IMR-90 (cell line): Measurements from ENCODE around the gene MMP20. TPM values are rescaled to one million over a fixed set of nuclear protein-coding genes. Genes with fewer than 3 reads are reported as not detected.

Source experiments
- ATAC-seq: fragments of 200-7000 bp; cut with Tn5 transposase; 2 replicates; pipeline ENCODE4 v1.9.1; 2020; ENCODE audit warnings: low read depth, mild to moderate bottlenecking, moderate library complexity
- BruUV-seq: library from RNA; stranded (reverse); fragments of 400-500 nt; replicated peaks from 2 replicates; lab custom pipeline; 2021; lab: Mats Ljungman, UMichigan
- CTCF ChIA-PET: fragments of 300-600 bp; formaldehyde crosslinking; extraction: SDS; loops from one replicate; lab custom pipeline; 2021; ENCODE audit warnings: antibody characterized with exemption; lab: Yijun Ruan, JAX
- POLR2A ChIA-PET: fragments of 300-600 bp; sonication (Branson Sonifier 250); formaldehyde crosslinking; loops from one replicate; lab custom pipeline; 2022; ENCODE audit warnings: antibody characterized with exemption; ENCODE audit not compliant: unreplicated experiment; lab: Charles Lee
- DNase-seq: peaks from one replicate; pipeline ENCODE4 v3.0.0; 2013
- H2AFZ ChIP-seq: replicated peaks from 2 replicates; pipeline ENCODE3; 2013; ENCODE audit warnings: low read length, mild to moderate bottlenecking; ENCODE audit not compliant: poor library complexity
- H2AK5ac ChIP-seq: 2 replicates; pipeline ENCODE4 v1.6.1; 2013; ENCODE audit warnings: low read depth, low read length, inconsistent platforms
- H2AK9ac ChIP-seq: replicated peaks from 2 replicates; pipeline ENCODE3; 2013; ENCODE audit warnings: mild to moderate bottlenecking, low read depth, low read length, moderate library complexity; ENCODE audit not compliant: poor library complexity
- H2BK120ac ChIP-seq: 2 replicates; pipeline ENCODE4 v1.6.1; 2013; ENCODE audit warnings: low read depth, low read length, inconsistent platforms
- H2BK15ac ChIP-seq: 3 replicates; pipeline ENCODE4 v1.6.1; 2013; ENCODE audit warnings: low read depth, low read length, inconsistent platforms
- H2BK20ac ChIP-seq: 2 replicates; pipeline ENCODE4 v1.6.1; 2013; ENCODE audit warnings: low read depth, mild to moderate bottlenecking, inconsistent platforms, low read length, moderate library complexity
- H2BK5ac ChIP-seq: 2 replicates; pipeline ENCODE4 v1.6.1; 2013; ENCODE audit warnings: mild to moderate bottlenecking, low read depth, low read length, inconsistent platforms; ENCODE audit not compliant: poor library complexity, severe bottlenecking
- H3K14ac ChIP-seq: replicated peaks from 2 replicates; pipeline ENCODE4 v1.6.1; 2013; ENCODE audit warnings: low read depth, low read length, inconsistent platforms
- H3K18ac ChIP-seq: 2 replicates; pipeline ENCODE4 v1.6.1; 2013; ENCODE audit warnings: low read depth, low read length, control low read depth
- H3K23ac ChIP-seq: 2 replicates; pipeline ENCODE4 v1.6.1; 2013; ENCODE audit warnings: low read depth, low read length, inconsistent platforms
- H3K27ac ChIP-seq: 2 replicates; pipeline ENCODE4 v1.5.1; 2013; ENCODE audit warnings: mild to moderate bottlenecking, control low read depth, low read length; ENCODE audit not compliant: insufficient read depth
- H3K27me3 ChIP-seq: 2 replicates; pipeline ENCODE4 v1.6.1; 2013; ENCODE audit warnings: low read length; ENCODE audit not compliant: control insufficient read depth, insufficient read depth
- H3K36me3 ChIP-seq: 2 replicates; pipeline ENCODE4 v1.6.1; 2013; ENCODE audit warnings: low read length, mixed read lengths; ENCODE audit not compliant: control insufficient read depth, insufficient read depth
- H3K4ac ChIP-seq: 2 replicates; pipeline ENCODE4 v1.6.1; 2013; ENCODE audit warnings: low read depth, low read length, inconsistent platforms
- H3K4me1 ChIP-seq: 2 replicates; pipeline ENCODE4 v1.6.1; 2013; ENCODE audit warnings: low read length, mixed read lengths; ENCODE audit not compliant: control insufficient read depth, insufficient read depth
- H3K4me2 ChIP-seq: 2 replicates; pipeline ENCODE4 v1.6.1; 2013; ENCODE audit warnings: low read depth, mild to moderate bottlenecking, control low read depth, low read length, moderate library complexity
- H3K4me3 ChIP-seq: 2 replicates; pipeline ENCODE4 v1.5.1; 2013; ENCODE audit warnings: low read depth, mild to moderate bottlenecking, control low read depth, low read length, moderate library complexity; ENCODE audit not compliant: insufficient read depth
- H3K56ac ChIP-seq: 2 replicates; pipeline ENCODE4 v1.6.1; 2013; ENCODE audit warnings: low read length, inconsistent platforms; ENCODE audit not compliant: insufficient read depth; ENCODE audit errors: extremely low read depth
- H3K79me1 ChIP-seq, 2 experiments: 2 replicates each; pipeline ENCODE4 v1.6.1; 2013; ENCODE audit warnings: low read length in 2 of 2, inconsistent platforms in 1 of 2, low read depth in 1 of 2
- H3K9ac ChIP-seq: 2 replicates; pipeline ENCODE4 v1.6.1; 2013; ENCODE audit warnings: low read depth, low read length, control low read depth
- H3K9me1 ChIP-seq: 2 replicates; pipeline ENCODE4 v1.6.1; 2013; ENCODE audit warnings: low read length, inconsistent platforms; ENCODE audit not compliant: insufficient read depth
- H3K9me3 ChIP-seq: 2 replicates; pipeline ENCODE4 v1.6.1; 2013; ENCODE audit warnings: low read length; ENCODE audit not compliant: control insufficient read depth, insufficient read depth
- H4K20me1 ChIP-seq: 2 replicates; pipeline ENCODE4 v1.6.1; 2013; ENCODE audit warnings: low read length, inconsistent platforms; ENCODE audit not compliant: insufficient read depth
- H4K5ac ChIP-seq: 2 replicates; pipeline ENCODE4 v1.6.1; 2013; ENCODE audit warnings: mild to moderate bottlenecking, low read depth, low read length, control low read depth
- H4K8ac ChIP-seq, 2 experiments: 2 replicates each; pipeline ENCODE4 v1.6.1; 2013; ENCODE audit warnings: low read depth in 2 of 2, low read length in 2 of 2, control low read depth in 1 of 2, inconsistent platforms in 1 of 2
- H4K91ac ChIP-seq: 2 replicates; pipeline ENCODE4 v1.6.1; 2013; ENCODE audit warnings: low read depth, low read length, inconsistent platforms; ENCODE audit not compliant: insufficient read depth
- BHLHE40 ChIP-seq: fragments of 150-350 bp; IDR thresholded peaks from 2 replicates; pipeline ENCODE4 v1.6.1; 2016; ENCODE audit warnings: mild to moderate bottlenecking, low read depth, low read length
- FOS ChIP-seq: fragments of 150-350 bp; IDR thresholded peaks from 2 replicates; pipeline ENCODE4 v1.6.1; 2016; ENCODE audit warnings: low read depth, low read length
- MAFK ChIP-seq: IDR thresholded peaks from 2 replicates; pipeline ENCODE4 v1.6.1; 2012; ENCODE audit warnings: low read depth, low read length, improper control_type of control experiment
- MAZ ChIP-seq: IDR thresholded peaks from 2 replicates; pipeline ENCODE4 v1.6.1; 2012; ENCODE audit warnings: low read depth, mild to moderate bottlenecking, low read length, improper control_type of control experiment, moderate library complexity, borderline replicate concordance
- NFE2L2 ChIP-seq: fragments of 150-350 bp; IDR thresholded peaks from 2 replicates; pipeline ENCODE4 v1.6.1; 2016; ENCODE audit warnings: low read depth, mild to moderate bottlenecking, low read length
- POLR2A ChIP-seq: IDR thresholded peaks from 2 replicates; pipeline ENCODE4 v1.6.1; 2012; ENCODE audit warnings: mild to moderate bottlenecking, low read depth, low read length
- RCOR1 ChIP-seq: IDR thresholded peaks from 2 replicates; pipeline ENCODE4 v1.6.1; 2012; ENCODE audit warnings: mild to moderate bottlenecking, low read length, improper control_type of control experiment; ENCODE audit not compliant: insufficient replicate concordance
- WGBS, 2 experiments: methylation state at CpG; one replicate each; pipeline versions ENCODE4 v1.1.5 to v1.1.7; 2013; ENCODE audit warnings: missing lambda C conversion rate in 2 of 2; ENCODE audit not compliant: insufficient read length in 1 of 2; ENCODE audit errors: extremely low coverage in 2 of 2; 5-methylcytosine and 5-hydroxymethylcytosine counted together
- dilution Hi-C: fragments of 300-500 bp; cut with HindIII; formaldehyde crosslinking; loops from one replicate; pipeline ENCODE4 v1.14.3; 2018; ENCODE audit warnings: low sequenced_read_pairs; ENCODE audit not compliant: unreplicated experiment
- in situ Hi-C: fragments of 300-500 bp; cut with MboI; formaldehyde crosslinking; loops from 3 replicates; pipeline ENCODE4 v1.14.3; 2019; ENCODE audit warnings: low sequenced_read_pairs, inconsistent platforms, mixed read lengths
- intact Hi-C: fragments of 100-400 bp; cut with micrococcal nuclease; formaldehyde crosslinking; loops from 2 replicates; pipeline ENCODE4 v1.10.0; 2022
- polyA plus RNA-seq, 3 experiments: library from polyadenylated mRNA; depleted of rRNA; stranded (reverse); fragments of >200 nt; gene quantifications; 2 replicates each; pipeline ENCODE4 v1.2.3, GENCODE V29; 2012; ENCODE audit warnings: low replicate concordance in 1 of 3
- total RNA-seq: library from RNA; depleted of rRNA; stranded (reverse); fragments of >200 nt; gene quantifications from 2 replicates; pipeline ENCODE4 v1.2.3, GENCODE V29; 2012

Gene MMP20
- total and polyA plus RNA-seq, 2 of the 4 experiments (the other 2 are of a cell fraction): not detected

- H2BK5ac ChIP-seq: no peak overlapping the region
- peaks cover 11% of the 10 kb centered on the region for H3K27me3 ChIP-seq
- H4K5ac ChIP-seq: no peak overlapping the region
- ATAC-seq: no peak
- no peak overlapping the region for H3K27ac ChIP-seq
- H3K18ac ChIP-seq: no peak overlapping the region
- DNase-seq: no peak
- no CpG with 5 or more reads among the region's 1 CpG for WGBS, 2 experiments
- H3K9me1 ChIP-seq: 0 out of 2 replicates have a peak, but pooled peaks cover 4% of the 10 kb centered on the region
- no peak overlapping the region for H3K4me2 ChIP-seq
- BruUV-seq: no TSS peak
- no peaks in the 10 kb centered on the region; the same call in 1 of the 2 replicates for H3K9me3 ChIP-seq
- H2AFZ ChIP-seq: no peak overlapping the region
- in situ Hi-C loops: no loop called here
- no peak overlapping the region for H3K14ac ChIP-seq
- intact Hi-C loops: no loop called here
- ChIA-PET POLR2A (interaction anchor here (0.6 kb wide), 1 partner anchor 10 kb away, joined by 3 read pairs; no protein-coding TSS in a partner anchor), CTCF (no interaction called here)
- H3K79me1 ChIP-seq: no peaks in the 10 kb centered on the region
- no peak overlapping the region for H3K23ac ChIP-seq
- H3K4ac ChIP-seq: no peak overlapping the region
- no peak for TF ChIP-seq MAZ
- no peak for TF ChIP-seq POLR2A
- no peak for TF ChIP-seq RCOR1
- no peak for TF ChIP-seq FOS
- no peak for TF ChIP-seq NFE2L2
- TF ChIP-seq MAFK: no peak
- no peak for TF ChIP-seq BHLHE40
- no peak overlapping the region for H3K56ac ChIP-seq
- H3K4me3 ChIP-seq: no peak overlapping the region
- no peak overlapping the region for H2AK9ac ChIP-seq
- H4K8ac ChIP-seq: no peak overlapping the region
- no peaks in the 10 kb centered on the region for H3K4me1 ChIP-seq
- H2BK15ac ChIP-seq: no peak overlapping the region
- H2BK20ac ChIP-seq: no peak overlapping the region
- dilution Hi-C loops: no loop called here
- H3K36me3 ChIP-seq: no peaks in the 10 kb centered on the region
- no peak overlapping the region for H4K91ac ChIP-seq
- no peak overlapping the region for H2AK5ac ChIP-seq
- no peaks in the 10 kb centered on the region for H4K20me1 ChIP-seq
- no peak overlapping the region for H2BK120ac ChIP-seq
- H3K9ac ChIP-seq: no peak overlapping the region
Measured at GRCh38 chr11:102654761-102655160, 29.6 kb upstream of the MMP20 start.
